ENCODE data around the gene HBS1L.
"Not testable (repeated sequence)": the region's sequence is repeated elsewhere in the genome, so short reads cannot be mapped to it uniquely, and the experiment has no call there.

The HBS1L gene

GRCh38 chr6:135075018-135075417 is 20.4 kb upstream of the HBS1L start:
- no peak for DNase-seq (ENCODE audit: low spot score)

- no peak for DNase-seq (ENCODE audit: low spot score)
Measured at GRCh38 chr6:135073756-135074393, 19.3 kb upstream of the HBS1L start.

DNA sequence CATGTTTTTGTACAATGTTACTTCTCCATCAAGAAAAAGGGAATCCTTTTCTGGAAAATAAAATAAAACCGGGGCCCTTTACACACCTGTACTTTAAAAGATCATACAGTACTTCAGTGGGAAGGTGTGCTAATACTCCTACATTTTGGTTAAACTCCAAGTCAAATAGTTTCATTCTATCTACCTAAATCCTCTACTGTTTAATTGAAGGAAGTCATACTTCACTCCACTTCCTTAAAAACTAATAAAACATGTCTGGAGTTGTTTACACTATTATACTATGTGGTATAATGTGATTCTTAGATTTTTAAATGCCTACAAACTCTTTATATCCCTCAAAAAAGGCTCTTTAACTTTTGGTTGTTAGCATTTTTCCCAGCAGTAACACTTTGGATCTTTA is 18.6 kb upstream of the HBS1L start:
- no peak for DNase-seq (ENCODE audit: low spot score)

DNA sequence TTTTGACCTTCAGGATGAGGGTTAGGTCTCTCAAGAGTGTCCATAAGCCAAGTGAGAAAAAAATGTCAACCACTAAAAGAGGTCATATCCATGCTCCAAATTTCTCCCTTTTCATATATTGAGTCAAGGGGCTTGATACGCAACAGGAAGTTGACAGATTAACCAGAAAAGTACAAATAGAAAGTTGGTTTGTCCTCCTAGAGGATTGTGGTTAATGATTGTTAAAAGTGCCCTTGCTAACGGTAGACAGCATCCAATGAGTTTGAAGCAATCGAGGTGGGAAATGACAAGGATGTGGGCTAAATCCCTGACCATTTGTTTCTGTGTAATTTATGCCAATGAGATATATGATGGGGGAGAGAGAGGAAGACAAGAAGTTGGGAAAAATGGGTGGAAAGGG is 18.1 kb upstream of the HBS1L start:
- no peak for DNase-seq (ENCODE audit: low spot score)

DNA sequence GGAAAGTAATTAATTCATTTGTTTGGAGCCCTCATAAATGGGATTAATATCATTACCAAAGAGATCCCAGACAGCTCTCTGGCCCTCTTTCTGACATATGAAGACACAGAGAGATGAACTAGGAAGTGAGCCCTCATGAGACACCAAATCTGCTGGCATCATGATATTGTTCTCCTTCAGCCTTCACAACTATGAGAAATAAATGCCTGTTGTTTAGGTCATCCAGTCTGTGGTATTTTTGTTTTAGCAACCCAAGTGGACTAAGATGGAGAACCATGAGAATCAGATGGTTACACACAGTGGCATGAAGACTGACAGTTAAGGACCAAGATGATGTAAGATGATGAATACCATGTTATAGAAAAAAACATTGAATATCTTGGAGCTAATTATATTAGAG is 16.9 kb upstream of the HBS1L start:
- no peak for DNase-seq (ENCODE audit: low spot score)

- DNase-seq (ENCODE audit: low spot score), result no peak
Measured at GRCh38 chr6:135067911-135068310, 13.3 kb upstream of the HBS1L start.

DNA sequence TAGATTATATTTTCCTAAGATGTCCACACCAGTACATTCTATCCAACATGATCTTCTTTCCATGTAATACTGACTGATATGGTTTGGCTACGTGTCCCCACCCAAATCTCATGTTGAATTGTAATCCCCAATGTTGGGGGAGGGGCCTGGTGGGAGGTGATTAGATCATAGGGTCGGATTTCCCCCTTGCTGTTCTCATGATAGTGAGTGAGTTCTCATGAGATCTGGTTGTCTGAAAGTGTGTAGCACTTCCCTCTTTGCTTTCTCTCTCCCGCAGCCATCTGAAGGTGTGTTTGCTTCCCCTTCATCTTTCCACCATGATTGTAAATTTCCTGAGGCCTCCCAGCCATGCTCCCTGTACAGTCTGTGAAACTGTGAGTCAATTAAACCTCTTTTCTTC is 12.2 kb upstream of the HBS1L start:
- DNase-seq (ENCODE audit: low spot score), result no peak

DNA sequence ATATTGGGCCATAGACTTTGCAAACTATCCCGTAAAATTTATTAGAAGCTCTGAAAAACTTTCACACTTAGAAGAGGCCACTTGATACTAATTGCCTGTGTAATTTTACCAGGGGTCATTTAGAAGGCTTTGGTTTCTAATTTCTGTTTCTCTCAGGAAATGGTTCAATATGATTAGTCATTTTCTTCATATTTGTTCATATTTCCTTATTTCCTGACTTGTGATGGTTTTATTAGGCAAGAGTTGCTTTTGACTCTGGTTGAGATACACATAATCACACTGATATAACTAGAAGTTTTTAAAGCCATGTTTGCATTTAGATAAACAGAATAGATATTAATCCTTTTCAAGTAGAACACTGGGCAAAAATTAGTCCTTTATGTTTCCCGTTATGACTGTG is 11.8 kb upstream of the HBS1L start:
- DNase-seq (ENCODE audit: low spot score), result no peak

GRCh38 chr6:135064586-135064985 is 10.0 kb upstream of the HBS1L start:
- DNase-seq (ENCODE audit: low spot score), result no peak

- DNase-seq (ENCODE audit: low spot score), result no peak
Measured at GRCh38 chr6:135063926-135064325, 9.3 kb upstream of the HBS1L start.

- no peak for DNase-seq (ENCODE audit: low spot score)
Measured at GRCh38 chr6:135062735-135063134, 8.1 kb upstream of the HBS1L start.

- DNase-seq (ENCODE audit: low spot score), result no peak
Measured at GRCh38 chr6:135060076-135060475, 5.5 kb upstream of the HBS1L start.

DNA sequence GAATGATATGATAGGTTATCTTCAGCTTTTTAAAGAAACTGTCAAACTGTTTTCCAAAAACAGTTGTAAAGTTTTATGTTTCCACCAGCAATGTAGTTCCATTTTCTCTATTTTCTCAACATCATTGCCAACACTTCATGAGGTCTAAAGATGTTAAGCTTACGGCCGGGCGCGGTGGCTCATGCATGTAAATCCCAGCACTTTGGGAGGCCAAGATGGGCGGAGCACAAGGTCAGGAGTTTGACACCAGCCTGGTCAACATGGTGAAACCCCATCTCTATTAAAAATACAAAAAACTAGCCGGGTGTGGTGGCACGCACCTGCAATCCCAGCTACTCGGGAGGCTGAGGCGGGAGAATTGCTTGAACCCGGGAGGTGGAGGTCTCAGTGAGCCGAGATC is 3.7 kb upstream of the HBS1L start:
- not testable (repeated sequence) for DNase-seq (ENCODE audit: low spot score)

DNA sequence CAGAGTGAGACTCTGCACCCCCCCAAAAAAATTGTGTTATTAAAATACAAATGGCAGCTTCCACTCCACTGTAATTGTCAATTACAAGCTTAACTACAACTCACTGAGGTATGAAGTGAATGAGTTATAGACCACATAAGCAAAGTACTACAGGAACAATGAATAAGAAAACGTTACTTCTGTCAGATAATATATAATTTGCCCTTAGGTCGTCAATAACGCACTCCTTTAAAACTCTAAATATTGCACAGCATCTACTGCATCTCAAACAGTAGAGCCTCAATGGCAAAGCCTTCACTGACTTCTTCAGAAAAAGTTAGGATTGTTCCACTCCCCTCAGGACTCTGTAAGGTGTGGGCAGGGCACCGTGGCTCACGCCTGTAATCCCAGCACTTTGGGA is 2.0 kb upstream of the HBS1L start:
- no peak for DNase-seq (ENCODE audit: low spot score)

- DNase-seq (ENCODE audit: low spot score), result no peak
Measured at GRCh38 chr6:135054226-135054568, 425 bp downstream of the HBS1L start.

DNA sequence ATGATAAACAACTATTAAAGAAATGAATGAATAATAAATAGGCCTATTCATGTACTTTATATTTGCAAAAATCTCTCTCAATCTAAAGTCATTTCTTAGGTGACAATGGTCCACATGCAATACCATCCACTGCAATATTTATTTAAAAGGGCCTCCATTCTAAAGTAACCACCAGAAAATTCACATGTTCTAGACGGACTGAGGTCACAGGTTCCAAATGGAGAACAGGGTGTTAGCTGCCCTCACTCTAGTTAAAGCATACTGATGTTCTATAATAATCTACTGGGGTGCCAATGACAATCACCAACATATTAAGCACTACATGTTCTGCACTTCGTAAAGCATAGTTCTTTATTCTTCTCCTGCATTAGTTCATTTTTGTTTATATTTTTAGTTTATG is 1.2 kb downstream of the HBS1L start:
- DNase-seq (ENCODE audit: low spot score), result no peak

- no peak for DNase-seq (ENCODE audit: low spot score)
Measured at GRCh38 chr6:135052939-135053338, 1.7 kb downstream of the HBS1L start.

- no peak for DNase-seq (ENCODE audit: low spot score)
Measured at GRCh38 chr6:135048915-135049314, 5.7 kb downstream of the HBS1L start.

DNA sequence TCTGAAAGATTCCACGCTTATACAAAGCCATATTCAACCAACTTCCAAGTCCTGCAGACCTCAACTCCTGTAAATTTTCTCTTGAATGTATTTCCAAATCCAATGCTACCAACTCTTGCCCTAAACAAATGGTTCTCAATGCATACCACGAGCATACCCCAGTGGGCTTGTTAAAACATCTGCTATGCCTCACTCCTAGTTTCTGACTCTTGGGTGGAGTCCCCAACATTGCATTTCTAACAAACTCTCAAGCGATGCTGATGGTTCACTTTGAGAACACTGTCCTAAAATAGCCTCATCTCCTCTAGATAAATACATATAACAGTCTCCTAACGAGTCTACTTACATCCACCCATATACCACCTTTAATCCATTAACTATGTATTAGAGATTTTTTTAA is 7.3 kb downstream of the HBS1L start:
- DNase-seq (ENCODE audit: low spot score), result no peak

- no peak for DNase-seq (ENCODE audit: low spot score)
Measured at GRCh38 chr6:135046912-135047311, 7.7 kb downstream of the HBS1L start.

DNA sequence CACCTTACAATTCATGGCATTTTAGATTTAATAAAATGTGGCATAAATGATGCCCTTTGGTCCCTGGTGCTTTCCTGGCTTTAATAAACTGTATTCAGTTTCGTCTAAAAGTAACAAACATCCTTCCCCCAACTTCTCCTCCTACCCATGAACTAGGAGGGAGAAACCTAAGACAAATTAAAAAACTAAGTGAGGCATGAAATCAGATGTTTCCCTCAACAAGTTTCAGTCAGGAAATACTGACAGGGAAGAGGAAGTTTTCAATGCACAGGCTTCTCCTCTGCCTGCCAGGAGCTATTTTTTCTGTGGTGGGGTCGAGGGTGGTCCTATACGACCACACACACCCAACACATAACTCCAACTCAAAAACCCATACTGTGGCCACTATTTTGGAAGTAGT is 10.0 kb downstream of the HBS1L start:
- no peak for DNase-seq (ENCODE audit: low spot score)

DNA sequence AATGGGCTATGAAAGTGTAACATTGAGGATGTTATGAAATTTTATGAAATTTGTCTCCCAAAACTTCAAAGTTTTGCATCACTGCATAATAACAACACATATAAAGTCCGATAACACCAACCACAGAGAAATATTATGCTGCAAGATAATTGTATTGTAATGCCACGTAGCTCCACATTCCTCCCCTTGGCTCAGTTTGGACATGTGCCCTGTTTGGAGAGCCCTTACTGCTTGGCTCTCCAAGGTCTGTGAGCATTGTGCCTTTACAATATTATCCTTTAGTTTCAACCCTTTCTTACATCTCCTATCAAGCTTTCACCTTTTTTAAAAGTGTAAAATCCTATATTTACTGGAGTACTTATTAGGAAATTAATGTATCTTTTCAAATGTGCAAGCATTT is 10.8 kb downstream of the HBS1L start:
- DNase-seq (ENCODE audit: low spot score), result no peak

GRCh38 chr6:135043364-135043763 is 11.3 kb downstream of the HBS1L start:
- no peak for DNase-seq (ENCODE audit: low spot score)

DNA sequence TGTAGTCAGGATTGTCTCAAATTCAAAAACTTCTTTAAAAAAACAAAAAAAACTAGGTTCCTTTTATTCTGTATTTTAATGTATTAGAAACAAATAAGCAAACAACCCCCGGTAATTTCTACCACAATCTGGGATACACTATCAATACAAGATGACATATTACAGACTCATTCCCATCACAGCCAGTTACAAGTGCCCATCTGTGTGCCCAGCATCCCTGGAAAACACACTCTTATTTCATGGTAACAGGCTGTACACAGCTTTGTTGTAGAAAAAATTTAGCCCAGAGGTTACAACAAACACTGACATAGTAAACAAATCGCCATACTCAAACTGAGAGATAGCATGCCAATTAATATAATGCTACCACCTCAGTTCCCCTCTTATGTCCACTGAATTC is 16.3 kb downstream of the HBS1L start:
- DNase-seq (ENCODE audit: low spot score), result no peak

DNA sequence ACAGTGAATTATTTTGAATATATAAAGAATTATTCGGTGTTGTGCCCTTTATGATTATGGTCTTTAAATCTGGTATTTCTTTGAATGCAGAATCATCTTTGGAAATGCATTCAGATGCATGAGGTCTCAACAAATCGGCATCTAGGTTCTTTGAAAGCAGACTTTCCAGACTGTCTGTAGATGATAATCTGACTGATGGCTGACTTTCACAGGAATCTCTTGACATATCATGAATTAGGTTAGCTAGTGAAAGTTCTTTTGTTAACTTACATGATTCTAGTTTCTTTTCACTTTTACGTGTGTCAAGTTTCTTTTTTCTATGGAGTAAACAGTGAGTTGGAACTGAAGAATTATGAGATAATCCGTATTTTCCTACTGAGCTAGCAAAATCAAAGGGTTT is 17.1 kb downstream of the HBS1L start:
- no peak for DNase-seq (ENCODE audit: low spot score)
